GM23248 (cell line): Measurements from ENCODE around the gene PLEKHH3.

ENCODE experiments used
- EZH2 ChIP-seq: fragments of 200-600 bp; sonication (generic); IDR thresholded peaks from 2 replicates; pipeline ENCODE4 v1.6.1; 2018; ENCODE audit warnings: antibody characterized with exemption, mild to moderate bottlenecking; ENCODE audit not compliant: insufficient read depth, poor library complexity, severe bottlenecking
- EZH2phosphoT487 ChIP-seq: fragments of 200-600 bp; sonication (generic); IDR thresholded peaks from 2 replicates; pipeline ENCODE4 v1.6.1; 2018; ENCODE audit warnings: antibody characterized with exemption, moderate library complexity, mild to moderate bottlenecking, low read depth; ENCODE audit not compliant: insufficient read depth

GRCh38 chr17:42673266-42673884, 3.4 kb downstream of the PLEKHH3 start:
- no peak for TF ChIP-seq EZH2phosphoT487
- no peak for TF ChIP-seq EZH2
